Endothelial cell of umbilical vein (primary cell): Measurements from ENCODE around the gene YPEL5. TPM values are rescaled to one million over a fixed set of nuclear protein-coding genes. Genes with fewer than 3 reads are reported as not detected.

Experiments
- BruUV-seq: library from RNA; stranded (reverse); fragments of 400-500 nt; replicated peaks from 2 replicates; lab custom pipeline; 2021; lab: Mats Ljungman, UMichigan
- CTCF ChIA-PET: fragments of 300-600, 350-600 bp; sonication (Branson Sonifier 250); formaldehyde crosslinking; loops from one replicate; lab custom pipeline; 2021; ENCODE audit warnings: antibody characterized with exemption, inconsistent platforms; lab: Charles Lee
- POLR2A ChIA-PET: fragments of 300-600, 350-600 bp; sonication (Branson Sonifier 250); formaldehyde crosslinking; loops from one replicate; lab custom pipeline; 2021; ENCODE audit warnings: antibody characterized with exemption, inconsistent platforms; lab: Charles Lee
- DNase-seq: peaks from one replicate; pipeline ENCODE4 v3.0.0-alpha.2; 2011; ENCODE audit warnings: low read depth, low spot score
- FAIRE-seq: peaks from 2 replicates; lab custom pipeline; 2011; peaks lifted over from hg19 to GRCh38; lab: Jason Lieb, UNC
- H2AFZ ChIP-seq: 2 replicates; pipeline ENCODE4 v1.6.0; 2012; ENCODE audit warnings: low read depth, low read length, control low read depth, inconsistent platforms
- H3K27ac ChIP-seq: 2 replicates; pipeline ENCODE4 v1.5.1; 2011; ENCODE audit warnings: low read depth, mild to moderate bottlenecking, control low read depth, low read length, moderate library complexity; ENCODE audit not compliant: insufficient read depth
- H3K27me3 ChIP-seq, 2 experiments: 2 replicates each; pipeline versions ENCODE4 v1.6.0 to v1.6.1; 2011; ENCODE audit warnings: low read length in 2 of 2, mixed read lengths in 1 of 2; ENCODE audit not compliant: control insufficient read depth in 2 of 2, insufficient read depth in 2 of 2
- H3K36me3 ChIP-seq, 2 experiments: 2 replicates in 1 of 2; 3 replicates in 1 of 2; pipeline ENCODE4 v1.5.1; 2011; ENCODE audit warnings: low read length in 2 of 2, mild to moderate bottlenecking in 1 of 2, moderate library complexity in 1 of 2; ENCODE audit not compliant: control insufficient read depth in 2 of 2, insufficient read depth in 2 of 2; ENCODE audit errors: extremely low read depth in 1 of 2
- H3K4me1 ChIP-seq: 3 replicates; pipeline ENCODE4 v1.5.1; 2011; ENCODE audit warnings: mild to moderate bottlenecking, low read length; ENCODE audit not compliant: control insufficient read depth, insufficient read depth; ENCODE audit errors: extremely low read depth
- H3K4me2 ChIP-seq: 2 replicates; pipeline ENCODE4 v1.6.1; 2011; ENCODE audit warnings: low read length, control low read depth, mixed read lengths; ENCODE audit not compliant: insufficient read depth
- H3K4me3 ChIP-seq, 3 experiments: fragments of 200-600 bp in 1 of 3; sonication (generic), shearing (Covaris generic) in 1 of 3; replicated peaks in 1 of 3; 2 replicates each; pipeline ENCODE4 v1.5.1; 2011 to 2016; ENCODE audit warnings: control low read depth in 3 of 3, low read length in 3 of 3, mild to moderate bottlenecking in 2 of 3, inconsistent platforms in 1 of 3, low read depth in 1 of 3, moderate library complexity in 1 of 3; ENCODE audit not compliant: insufficient read depth in 1 of 3
- H3K79me2 ChIP-seq: 2 replicates; pipeline ENCODE4 v1.6.0; 2012; ENCODE audit warnings: low read length, inconsistent platforms; ENCODE audit not compliant: control insufficient read depth, insufficient read depth
- H3K9ac ChIP-seq: replicated peaks from 2 replicates; pipeline ENCODE3; 2011; ENCODE audit warnings: low read length, control low read depth; ENCODE audit not compliant: insufficient read depth; ENCODE audit errors: extremely low read depth
- H3K9me1 ChIP-seq: replicated peaks from 3 replicates; pipeline ENCODE4 v1.6.0; 2011; ENCODE audit warnings: mild to moderate bottlenecking, low read length; ENCODE audit not compliant: control insufficient read depth, insufficient read depth; ENCODE audit errors: extremely low read depth
- H3K9me3 ChIP-seq: replicated peaks from 2 replicates; pipeline ENCODE4 v1.5.1; 2012; ENCODE audit warnings: low read length, inconsistent platforms; ENCODE audit not compliant: control insufficient read depth, insufficient read depth
- H4K20me1 ChIP-seq: replicated peaks from 2 replicates; pipeline ENCODE3; 2011; ENCODE audit warnings: mild to moderate bottlenecking, low read length; ENCODE audit not compliant: control insufficient read depth, insufficient read depth; ENCODE audit errors: extremely low read depth
- EZH2 ChIP-seq: IDR thresholded peaks from 2 replicates; pipeline ENCODE4 v1.6.1; 2012; ENCODE audit warnings: borderline replicate concordance, low read depth, mild to moderate bottlenecking, moderate library complexity, low read length, inconsistent platforms; ENCODE audit not compliant: severe bottlenecking
- FOS ChIP-seq: IDR thresholded peaks from 2 replicates; pipeline ENCODE4 v1.6.1; 2011; ENCODE audit warnings: mild to moderate bottlenecking, low read length, moderate library complexity, borderline replicate concordance; ENCODE audit not compliant: insufficient read depth
- GATA2 ChIP-seq: IDR thresholded peaks from 2 replicates; pipeline ENCODE4 v1.7.0; 2011; ENCODE audit warnings: low read depth, mild to moderate bottlenecking, moderate library complexity, mixed read lengths, low read length; ENCODE audit not compliant: insufficient read length, insufficient read depth
- JUN ChIP-seq: IDR thresholded peaks from 2 replicates; pipeline ENCODE4 v1.6.1; 2011; ENCODE audit warnings: borderline replicate concordance, low read depth; ENCODE audit not compliant: insufficient read length, insufficient read depth
- MYC ChIP-seq: IDR thresholded peaks from one replicate; pipeline ENCODE4 v1.6.1; 2011; ENCODE audit warnings: mild to moderate bottlenecking, low read depth, low read length
- POLR2A ChIP-seq: IDR thresholded peaks from 2 replicates; pipeline ENCODE4 v1.6.1; 2012; ENCODE audit warnings: low read depth, mild to moderate bottlenecking, control low read depth, low read length
- POLR2AphosphoS5 ChIP-seq: IDR thresholded peaks from 2 replicates; pipeline ENCODE4 v1.6.1; 2012; ENCODE audit warnings: low read depth, mild to moderate bottlenecking, control low read depth, low read length, moderate library complexity; ENCODE audit not compliant: insufficient read depth
- dilution Hi-C: fragments of 300-500 bp; cut with MboI; formaldehyde crosslinking; loops from one replicate; pipeline ENCODE4 v1.15.0; 2019; ENCODE audit warnings: low sequenced_read_pairs; ENCODE audit not compliant: extremely low pct_ligation_motif_present
- intact Hi-C: fragments of 100-400 bp; cut with micrococcal nuclease; formaldehyde crosslinking; loops from one replicate; pipeline ENCODE4 v1.10.0; 2022
- polyA plus RNA-seq, 4 experiments: library from polyadenylated mRNA; depleted of rRNA in 3 of 4; stranded (reverse) in 3 of 4; unstranded in 1 of 4; fragments of >200 nt; gene quantifications; 2 replicates each; pipeline versions ENCODE4 v1.2.1 to v1.2.3, GENCODE V29; 2011 to 2012; ENCODE audit warnings: missing spikeins in 1 of 4
- total RNA-seq: library from RNA; stranded (reverse); gene quantifications from 2 replicates; pipeline ENCODE4 v1.2.3, GENCODE V29; 2021
- TF ChIP-seq, protein P1 (sequence below), 2 donors: IDR thresholded peaks; 1 replicate in 1 of 2; 2 replicates in 1 of 2; pipeline ENCODE4 v1.5.1; 2011; ENCODE audit warnings: low read length in 2 of 2, mild to moderate bottlenecking in 2 of 2, moderate library complexity in 2 of 2, control low read depth in 1 of 2, inconsistent platforms in 1 of 2, low read depth in 1 of 2; ENCODE audit not compliant: insufficient read depth in 1 of 2; ENCODE audit errors: extremely low read depth in 1 of 2
- TF ChIP-seq, protein P2 (sequence below): IDR thresholded peaks from 2 replicates; pipeline ENCODE4 v1.6.1; 2011; ENCODE audit not compliant: insufficient read depth, insufficient read length

Gene YPEL5
- total and polyA plus RNA-seq, 2 donors (not counting 3 experiments of a cell fraction or from before 2014, with no cell fraction given): 49.5 to 62.0 TPM

DNA sequence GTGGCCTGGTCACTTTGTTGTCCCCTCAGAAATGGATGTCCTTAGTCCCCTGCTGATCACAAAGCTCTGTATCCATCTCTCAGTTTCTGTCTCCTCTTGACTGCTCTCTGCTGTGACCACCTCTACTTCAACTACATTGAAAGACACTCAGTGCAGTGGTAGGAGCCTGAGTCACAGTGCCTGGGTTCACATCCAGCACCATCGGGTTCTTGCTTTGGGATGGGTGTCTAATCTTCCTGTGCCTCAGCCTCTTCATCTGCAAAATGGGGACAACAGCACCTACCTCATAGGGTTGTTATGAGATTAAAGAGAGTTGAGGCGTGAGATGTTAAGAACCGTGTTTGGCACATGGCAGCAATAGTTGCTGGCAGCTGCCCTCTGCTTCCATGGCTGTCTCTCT is 30.6 kb downstream of the YPEL5 start:
- H3K4me1 ChIP-seq: no peaks in the 10 kb centered on the region
- CTCF ChIA-PET: interaction anchor here (3.1 kb wide), 1 partner anchor 13 kb away, joined by 13 read pairs; no protein-coding TSS in a partner anchor
- H3K36me3 ChIP-seq: no peaks in the 10 kb centered on the region
- FAIRE-seq (no peak), DNase-seq (no peak)
- no peak overlapping the region for H3K4me2 ChIP-seq
- no peak overlapping the region for H3K9ac ChIP-seq
- no peaks in the 10 kb centered on the region for H4K20me1 ChIP-seq
- no peak overlapping the region for H3K4me3 ChIP-seq
- no TSS peak for BruUV-seq
- no peaks in the 10 kb centered on the region for H3K9me3 ChIP-seq
- H3K27ac ChIP-seq: no peak overlapping the region
- H3K27me3 ChIP-seq: no peaks in the 10 kb centered on the region
- no peaks in the 10 kb centered on the region for H3K79me2 ChIP-seq
- H2AFZ ChIP-seq: no peak overlapping the region
- no peaks in the 10 kb centered on the region for H3K9me1 ChIP-seq
- intact Hi-C loops (no loop called here), dilution Hi-C loops (no loop called here)
- TF ChIP-seq JUN: no peak
- no peak for TF ChIP-seq MYC
- no peak for TF ChIP-seq POLR2AphosphoS5
- no peak for TF ChIP-seq EZH2
- TF ChIP-seq, protein P1, sequence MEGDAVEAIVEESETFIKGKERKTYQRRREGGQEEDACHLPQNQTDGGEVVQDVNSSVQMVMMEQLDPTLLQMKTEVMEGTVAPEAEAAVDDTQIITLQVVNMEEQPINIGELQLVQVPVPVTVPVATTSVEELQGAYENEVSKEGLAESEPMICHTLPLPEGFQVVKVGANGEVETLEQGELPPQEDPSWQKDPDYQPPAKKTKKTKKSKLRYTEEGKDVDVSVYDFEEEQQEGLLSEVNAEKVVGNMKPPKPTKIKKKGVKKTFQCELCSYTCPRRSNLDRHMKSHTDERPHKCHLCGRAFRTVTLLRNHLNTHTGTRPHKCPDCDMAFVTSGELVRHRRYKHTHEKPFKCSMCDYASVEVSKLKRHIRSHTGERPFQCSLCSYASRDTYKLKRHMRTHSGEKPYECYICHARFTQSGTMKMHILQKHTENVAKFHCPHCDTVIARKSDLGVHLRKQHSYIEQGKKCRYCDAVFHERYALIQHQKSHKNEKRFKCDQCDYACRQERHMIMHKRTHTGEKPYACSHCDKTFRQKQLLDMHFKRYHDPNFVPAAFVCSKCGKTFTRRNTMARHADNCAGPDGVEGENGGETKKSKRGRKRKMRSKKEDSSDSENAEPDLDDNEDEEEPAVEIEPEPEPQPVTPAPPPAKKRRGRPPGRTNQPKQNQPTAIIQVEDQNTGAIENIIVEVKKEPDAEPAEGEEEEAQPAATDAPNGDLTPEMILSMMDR (IDR thresholded peaks at IDR 0.05; ENCODE audit: extremely low read depth in 1 of 2, insufficient read depth in 1 of 2, low read depth in 1 of 2, low read length in 2 of 2): no peak
- TF ChIP-seq, protein P2, sequence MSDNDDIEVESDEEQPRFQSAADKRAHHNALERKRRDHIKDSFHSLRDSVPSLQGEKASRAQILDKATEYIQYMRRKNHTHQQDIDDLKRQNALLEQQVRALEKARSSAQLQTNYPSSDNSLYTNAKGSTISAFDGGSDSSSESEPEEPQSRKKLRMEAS: no peak
- TF ChIP-seq GATA2: no peak
- TF ChIP-seq FOS: no peak
- no peak for TF ChIP-seq POLR2A
- POLR2A ChIA-PET: no interaction called here
